Endothelial cell of umbilical vein (primary cell): Measurements from ENCODE around the gene FBL. TPM values are rescaled to one million over a fixed set of nuclear protein-coding genes. Genes with fewer than 3 reads are reported as not detected.

ENCODE experiments used
- BruUV-seq: library from RNA; stranded (reverse); fragments of 400-500 nt; replicated peaks from 2 replicates; lab custom pipeline; 2021; lab: Mats Ljungman, UMichigan
- CTCF ChIA-PET: fragments of 300-600, 350-600 bp; sonication (Branson Sonifier 250); formaldehyde crosslinking; loops from one replicate; lab custom pipeline; 2021; ENCODE audit warnings: antibody characterized with exemption, inconsistent platforms; lab: Charles Lee
- POLR2A ChIA-PET: fragments of 300-600, 350-600 bp; sonication (Branson Sonifier 250); formaldehyde crosslinking; loops from one replicate; lab custom pipeline; 2021; ENCODE audit warnings: antibody characterized with exemption, inconsistent platforms; lab: Charles Lee
- DNase-seq: peaks from one replicate; pipeline ENCODE4 v3.0.0-alpha.2; 2011; ENCODE audit warnings: low read depth, low spot score
- FAIRE-seq: peaks from 2 replicates; lab custom pipeline; 2011; peaks lifted over from hg19 to GRCh38; lab: Jason Lieb, UNC
- H2AFZ ChIP-seq: 2 replicates; pipeline ENCODE4 v1.6.0; 2012; ENCODE audit warnings: low read depth, low read length, control low read depth, inconsistent platforms
- H3K27ac ChIP-seq: 2 replicates; pipeline ENCODE4 v1.5.1; 2011; ENCODE audit warnings: low read depth, mild to moderate bottlenecking, control low read depth, low read length, moderate library complexity; ENCODE audit not compliant: insufficient read depth
- H3K27me3 ChIP-seq, 2 experiments: 2 replicates each; pipeline versions ENCODE4 v1.6.0 to v1.6.1; 2011; ENCODE audit warnings: low read length in 2 of 2, mixed read lengths in 1 of 2; ENCODE audit not compliant: control insufficient read depth in 2 of 2, insufficient read depth in 2 of 2
- H3K36me3 ChIP-seq, 2 experiments: 2 replicates in 1 of 2; 3 replicates in 1 of 2; pipeline ENCODE4 v1.5.1; 2011; ENCODE audit warnings: low read length in 2 of 2, mild to moderate bottlenecking in 1 of 2, moderate library complexity in 1 of 2; ENCODE audit not compliant: control insufficient read depth in 2 of 2, insufficient read depth in 2 of 2; ENCODE audit errors: extremely low read depth in 1 of 2
- H3K4me1 ChIP-seq: 3 replicates; pipeline ENCODE4 v1.5.1; 2011; ENCODE audit warnings: mild to moderate bottlenecking, low read length; ENCODE audit not compliant: control insufficient read depth, insufficient read depth; ENCODE audit errors: extremely low read depth
- H3K4me2 ChIP-seq: 2 replicates; pipeline ENCODE4 v1.6.1; 2011; ENCODE audit warnings: low read length, control low read depth, mixed read lengths; ENCODE audit not compliant: insufficient read depth
- H3K4me3 ChIP-seq, 3 experiments: fragments of 200-600 bp in 1 of 3; sonication (generic), shearing (Covaris generic) in 1 of 3; replicated peaks in 1 of 3; 2 replicates each; pipeline ENCODE4 v1.5.1; 2011 to 2016; ENCODE audit warnings: control low read depth in 3 of 3, low read length in 3 of 3, mild to moderate bottlenecking in 2 of 3, inconsistent platforms in 1 of 3, low read depth in 1 of 3, moderate library complexity in 1 of 3; ENCODE audit not compliant: insufficient read depth in 1 of 3
- H3K79me2 ChIP-seq: 2 replicates; pipeline ENCODE4 v1.6.0; 2012; ENCODE audit warnings: low read length, inconsistent platforms; ENCODE audit not compliant: control insufficient read depth, insufficient read depth
- H3K9ac ChIP-seq: replicated peaks from 2 replicates; pipeline ENCODE3; 2011; ENCODE audit warnings: low read length, control low read depth; ENCODE audit not compliant: insufficient read depth; ENCODE audit errors: extremely low read depth
- H3K9me1 ChIP-seq: replicated peaks from 3 replicates; pipeline ENCODE4 v1.6.0; 2011; ENCODE audit warnings: mild to moderate bottlenecking, low read length; ENCODE audit not compliant: control insufficient read depth, insufficient read depth; ENCODE audit errors: extremely low read depth
- H3K9me3 ChIP-seq: replicated peaks from 2 replicates; pipeline ENCODE4 v1.5.1; 2012; ENCODE audit warnings: low read length, inconsistent platforms; ENCODE audit not compliant: control insufficient read depth, insufficient read depth
- H4K20me1 ChIP-seq: replicated peaks from 2 replicates; pipeline ENCODE3; 2011; ENCODE audit warnings: mild to moderate bottlenecking, low read length; ENCODE audit not compliant: control insufficient read depth, insufficient read depth; ENCODE audit errors: extremely low read depth
- EZH2 ChIP-seq: IDR thresholded peaks from 2 replicates; pipeline ENCODE4 v1.6.1; 2012; ENCODE audit warnings: borderline replicate concordance, low read depth, mild to moderate bottlenecking, moderate library complexity, low read length, inconsistent platforms; ENCODE audit not compliant: severe bottlenecking
- FOS ChIP-seq: IDR thresholded peaks from 2 replicates; pipeline ENCODE4 v1.6.1; 2011; ENCODE audit warnings: mild to moderate bottlenecking, low read length, moderate library complexity, borderline replicate concordance; ENCODE audit not compliant: insufficient read depth
- GATA2 ChIP-seq: IDR thresholded peaks from 2 replicates; pipeline ENCODE4 v1.7.0; 2011; ENCODE audit warnings: low read depth, mild to moderate bottlenecking, moderate library complexity, mixed read lengths, low read length; ENCODE audit not compliant: insufficient read length, insufficient read depth
- JUN ChIP-seq: IDR thresholded peaks from 2 replicates; pipeline ENCODE4 v1.6.1; 2011; ENCODE audit warnings: borderline replicate concordance, low read depth; ENCODE audit not compliant: insufficient read length, insufficient read depth
- MYC ChIP-seq: IDR thresholded peaks from one replicate; pipeline ENCODE4 v1.6.1; 2011; ENCODE audit warnings: mild to moderate bottlenecking, low read depth, low read length
- POLR2A ChIP-seq: IDR thresholded peaks from 2 replicates; pipeline ENCODE4 v1.6.1; 2012; ENCODE audit warnings: low read depth, mild to moderate bottlenecking, control low read depth, low read length
- POLR2AphosphoS5 ChIP-seq: IDR thresholded peaks from 2 replicates; pipeline ENCODE4 v1.6.1; 2012; ENCODE audit warnings: low read depth, mild to moderate bottlenecking, control low read depth, low read length, moderate library complexity; ENCODE audit not compliant: insufficient read depth
- dilution Hi-C: fragments of 300-500 bp; cut with MboI; formaldehyde crosslinking; loops from one replicate; pipeline ENCODE4 v1.15.0; 2019; ENCODE audit warnings: low sequenced_read_pairs; ENCODE audit not compliant: extremely low pct_ligation_motif_present
- intact Hi-C: fragments of 100-400 bp; cut with micrococcal nuclease; formaldehyde crosslinking; loops from one replicate; pipeline ENCODE4 v1.10.0; 2022
- polyA plus RNA-seq, 4 experiments: library from polyadenylated mRNA; depleted of rRNA in 3 of 4; stranded (reverse) in 3 of 4; unstranded in 1 of 4; fragments of >200 nt; gene quantifications; 2 replicates each; pipeline versions ENCODE4 v1.2.1 to v1.2.3, GENCODE V29; 2011 to 2012; ENCODE audit warnings: missing spikeins in 1 of 4
- total RNA-seq: library from RNA; stranded (reverse); gene quantifications from 2 replicates; pipeline ENCODE4 v1.2.3, GENCODE V29; 2021
- TF ChIP-seq, protein P1 (sequence below): IDR thresholded peaks from 2 replicates; pipeline ENCODE4 v1.6.1; 2011; ENCODE audit not compliant: insufficient read depth, insufficient read length
- TF ChIP-seq, protein P2 (sequence below), 2 donors: IDR thresholded peaks; 1 replicate in 1 of 2; 2 replicates in 1 of 2; pipeline ENCODE4 v1.5.1; 2011; ENCODE audit warnings: low read length in 2 of 2, mild to moderate bottlenecking in 2 of 2, moderate library complexity in 2 of 2, control low read depth in 1 of 2, inconsistent platforms in 1 of 2, low read depth in 1 of 2; ENCODE audit not compliant: insufficient read depth in 1 of 2; ENCODE audit errors: extremely low read depth in 1 of 2

The FBL gene
- total and polyA plus RNA-seq, 2 donors (not counting 3 experiments of a cell fraction or from before 2014, with no cell fraction given) = 271 to 473 TPM

DNA sequence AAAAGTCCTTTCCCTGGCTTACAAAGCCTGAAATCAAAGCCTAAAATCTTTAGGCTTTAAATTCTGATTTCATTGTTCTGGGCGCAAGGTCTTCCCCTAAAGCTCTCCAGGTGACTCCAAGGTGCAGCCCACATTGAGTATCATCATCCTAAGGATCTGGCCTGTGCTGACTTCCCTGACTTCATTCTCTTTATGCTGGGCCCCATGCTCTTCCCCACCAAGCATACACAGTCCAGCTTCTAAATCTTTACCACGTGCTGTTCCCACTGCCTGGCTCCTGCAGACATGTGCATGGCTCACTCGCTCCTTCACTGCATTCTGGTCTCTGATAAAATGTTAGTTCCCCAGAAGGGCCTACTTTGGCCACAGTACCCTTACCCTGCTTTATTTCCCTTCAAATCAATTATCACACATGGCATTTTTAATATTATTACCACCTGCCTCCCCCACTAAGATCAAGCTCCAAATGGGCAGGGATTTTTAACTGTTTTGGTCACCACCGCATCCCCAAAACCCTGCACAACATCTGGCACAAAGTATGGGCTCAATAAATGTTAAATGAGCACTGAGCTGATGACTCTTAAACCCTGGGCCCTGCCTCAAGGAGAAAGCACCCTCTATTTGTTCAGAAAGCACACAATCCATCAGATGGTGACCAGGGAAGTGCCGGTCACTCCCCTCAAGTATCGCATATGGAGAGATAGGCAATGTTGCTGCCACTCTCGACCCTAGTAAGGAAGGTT, 3.3 kb downstream of the FBL start:
- ChIA-PET CTCF (interaction anchor here (0.6 to 5.8 kb wide), 17 partner anchors 9 to 402 kb away, joined by 3 to 92 read pairs (median 4); partner anchors contain the start of genes DYRK1B and PSMC4), POLR2A (interaction anchor here (1.0 kb wide), 1 partner anchor 9 kb away, joined by 3 read pairs; the partner anchor contains the start of gene DYRK1B)
- H3K79me2 ChIP-seq = peaks cover 69% of the 10 kb centered on the region
- H3K9me1 ChIP-seq = no peaks in the 10 kb centered on the region
- H3K4me1 ChIP-seq = peaks cover 24% of the 10 kb centered on the region
- no TSS peak for BruUV-seq
- no peak overlapping the region for H3K27ac ChIP-seq
- dilution Hi-C loops = no loop called here
- peaks cover 4 to 14% of the 10 kb centered on the region in 2 experiments for H3K36me3 ChIP-seq
- intact Hi-C loops = no loop called here
- no peak for DNase-seq
- H3K9ac ChIP-seq = no peak overlapping the region
- no peak overlapping the region for H3K4me3 ChIP-seq
- no peak for FAIRE-seq
- H3K4me2 ChIP-seq = peak overlapping the region; percentile 2
- no peaks in the 10 kb centered on the region for H4K20me1 ChIP-seq
- no peaks in the 10 kb centered on the region for H3K27me3 ChIP-seq
- no peak overlapping the region for H2AFZ ChIP-seq
- no peak for TF ChIP-seq EZH2
- H3K9me3 ChIP-seq = no peaks in the 10 kb centered on the region

DNA sequence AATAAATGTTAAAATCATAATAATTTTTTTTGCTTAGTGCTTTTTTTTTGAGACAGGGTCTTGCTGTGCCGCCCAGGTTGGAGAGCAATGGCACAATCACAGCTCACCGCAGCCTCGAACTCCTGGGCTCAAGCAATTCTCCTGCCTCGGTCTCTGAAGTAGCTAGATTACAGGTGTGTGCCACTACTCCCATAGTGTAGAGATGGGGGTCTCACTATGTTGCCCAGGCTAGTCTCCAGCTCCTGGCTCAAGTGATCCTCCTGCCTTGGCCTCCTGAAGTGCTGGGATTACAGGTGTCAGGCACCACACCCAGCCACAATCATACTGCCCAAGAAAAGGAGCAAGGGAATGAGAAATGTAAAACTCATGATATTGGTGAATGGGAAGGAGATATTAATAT, 5.1 kb downstream of the FBL start:
- peaks cover 4 to 25% of the 10 kb centered on the region in 2 experiments for H3K36me3 ChIP-seq
- FAIRE-seq = no peak
- ChIA-PET POLR2A (no interaction called here), CTCF (interaction anchor here (0.7 to 0.8 kb wide), 2 partner anchors 8 to 15 kb away, joined by 3 to 4 read pairs; partner anchors contain the start of gene DYRK1B)
- dilution Hi-C loops (no loop called here), intact Hi-C loops (no loop called here)
- H3K4me2 ChIP-seq = no peak overlapping the region
- BruUV-seq = no TSS peak
- H3K27ac ChIP-seq = no peak overlapping the region
- H3K4me3 ChIP-seq = no peak overlapping the region
- H3K4me1 ChIP-seq = peaks cover 18% of the 10 kb centered on the region
- H4K20me1 ChIP-seq = no peaks in the 10 kb centered on the region
- no peaks in the 10 kb centered on the region for H3K9me3 ChIP-seq
- TF ChIP-seq POLR2AphosphoS5 = no peak
- no peak for TF ChIP-seq GATA2
- TF ChIP-seq JUN = no peak
- no peak for TF ChIP-seq FOS
- TF ChIP-seq, protein P1, sequence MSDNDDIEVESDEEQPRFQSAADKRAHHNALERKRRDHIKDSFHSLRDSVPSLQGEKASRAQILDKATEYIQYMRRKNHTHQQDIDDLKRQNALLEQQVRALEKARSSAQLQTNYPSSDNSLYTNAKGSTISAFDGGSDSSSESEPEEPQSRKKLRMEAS = no peak
- no peak for TF ChIP-seq MYC
- TF ChIP-seq, protein P2, sequence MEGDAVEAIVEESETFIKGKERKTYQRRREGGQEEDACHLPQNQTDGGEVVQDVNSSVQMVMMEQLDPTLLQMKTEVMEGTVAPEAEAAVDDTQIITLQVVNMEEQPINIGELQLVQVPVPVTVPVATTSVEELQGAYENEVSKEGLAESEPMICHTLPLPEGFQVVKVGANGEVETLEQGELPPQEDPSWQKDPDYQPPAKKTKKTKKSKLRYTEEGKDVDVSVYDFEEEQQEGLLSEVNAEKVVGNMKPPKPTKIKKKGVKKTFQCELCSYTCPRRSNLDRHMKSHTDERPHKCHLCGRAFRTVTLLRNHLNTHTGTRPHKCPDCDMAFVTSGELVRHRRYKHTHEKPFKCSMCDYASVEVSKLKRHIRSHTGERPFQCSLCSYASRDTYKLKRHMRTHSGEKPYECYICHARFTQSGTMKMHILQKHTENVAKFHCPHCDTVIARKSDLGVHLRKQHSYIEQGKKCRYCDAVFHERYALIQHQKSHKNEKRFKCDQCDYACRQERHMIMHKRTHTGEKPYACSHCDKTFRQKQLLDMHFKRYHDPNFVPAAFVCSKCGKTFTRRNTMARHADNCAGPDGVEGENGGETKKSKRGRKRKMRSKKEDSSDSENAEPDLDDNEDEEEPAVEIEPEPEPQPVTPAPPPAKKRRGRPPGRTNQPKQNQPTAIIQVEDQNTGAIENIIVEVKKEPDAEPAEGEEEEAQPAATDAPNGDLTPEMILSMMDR (IDR thresholded peaks at IDR 0.05; ENCODE audit: extremely low read depth in 1 of 2, insufficient read depth in 1 of 2, low read depth in 1 of 2, low read length in 2 of 2) = no peak
- no peak for TF ChIP-seq EZH2
- TF ChIP-seq POLR2A = no peak
- no peak for DNase-seq
- peaks cover 68% of the 10 kb centered on the region for H3K79me2 ChIP-seq
- H3K27me3 ChIP-seq = no peaks in the 10 kb centered on the region
- H2AFZ ChIP-seq = no peak overlapping the region
- H3K9ac ChIP-seq = no peak overlapping the region
- H3K9me1 ChIP-seq = no peaks in the 10 kb centered on the region
